Gastroesophageal sphincter (tissue), 4 donors: Measurements from ENCODE around the gene LHX3. TPM values are rescaled to one million over a fixed set of nuclear protein-coding genes. Genes with fewer than 3 reads are reported as not detected.

ENCODE experiments used
- ATAC-seq: fragments of 150-250 bp; one replicate; pipeline ENCODE4 v1.9.1; 2016; ENCODE audit warnings: mild to moderate bottlenecking, moderate library complexity
- H3K27ac ChIP-seq, 4 donors: fragments of 200-600 bp; sonication (generic) in 3 of 4; 1 replicate in 3 of 4; 2 replicates in 1 of 4; pipeline ENCODE4 v1.5.1; 2016 to 2019
- H3K27me3 ChIP-seq: fragments of 200-600 bp; sonication (generic); one replicate; pipeline ENCODE4 v1.5.1; 2019
- H3K36me3 ChIP-seq, 2 donors: fragments of 200-600 bp; sonication (generic); one replicate each; pipeline ENCODE4 v1.5.1; 2019; ENCODE audit warnings: control low read depth in 1 of 2
- H3K4me1 ChIP-seq, 3 donors: fragments of 200-600 bp; sonication (generic); 1 replicate in 2 of 3; 2 replicates in 1 of 3; pipeline ENCODE4 v1.5.1; 2016 to 2019; ENCODE audit warnings: control low read depth in 2 of 3
- H3K4me3 ChIP-seq, 2 donors: fragments of 200-600 bp; sonication (generic); one replicate each; pipeline ENCODE4 v1.5.1; 2019; ENCODE audit warnings: mild to moderate bottlenecking in 1 of 2, moderate library complexity in 1 of 2
- H3K9me3 ChIP-seq, 3 donors: fragments of 200-600 bp; sonication (generic); one replicate each; pipeline ENCODE4 v1.5.1; 2017 to 2019; ENCODE audit warnings: control low read depth in 2 of 3
- EP300 ChIP-seq: sonication (generic); formaldehyde crosslinking; IDR thresholded peaks from one replicate; pipeline ENCODE4 v1.6.1; 2017; ENCODE audit warnings: antibody characterized with exemption, mild to moderate bottlenecking
- POLR2A ChIP-seq, 2 donors: fragments of 450-650 bp; IDR thresholded peaks; one replicate each; pipeline ENCODE4 v1.6.1; 2017; ENCODE audit warnings: antibody characterized with exemption in 2 of 2, mild to moderate bottlenecking in 2 of 2, moderate library complexity in 1 of 2
- POLR2AphosphoS5 ChIP-seq: sonication (generic); formaldehyde crosslinking; IDR thresholded peaks from one replicate; pipeline ENCODE4 v1.6.1; 2017; ENCODE audit warnings: antibody characterized with exemption
- WGBS, 2 donors: methylation state at CpG; one replicate each; pipeline ENCODE4 v1.1.5; 2018; ENCODE audit warnings: low coverage in 1 of 2; 5-methylcytosine and 5-hydroxymethylcytosine counted together
- total RNA-seq, 4 donors: library from RNA; depleted of rRNA; stranded (reverse); fragments of >200 nt; gene quantifications; one replicate each; pipeline ENCODE4 v1.1.0, GENCODE V29; 2016
- TF ChIP-seq, protein P1 (sequence below), 4 experiments: fragments of 200-600 bp in 2 of 4; fragments of 450-650 bp in 2 of 4; sonication (generic) in 1 of 4; IDR thresholded peaks; one replicate each; pipeline ENCODE4 v1.5.1; 2017 to 2019; ENCODE audit warnings: antibody characterized with exemption in 4 of 4, mild to moderate bottlenecking in 2 of 4, moderate library complexity in 2 of 4

Gene LHX3
- total RNA-seq, 4 donors from 2014 or later: not detected

DNA sequence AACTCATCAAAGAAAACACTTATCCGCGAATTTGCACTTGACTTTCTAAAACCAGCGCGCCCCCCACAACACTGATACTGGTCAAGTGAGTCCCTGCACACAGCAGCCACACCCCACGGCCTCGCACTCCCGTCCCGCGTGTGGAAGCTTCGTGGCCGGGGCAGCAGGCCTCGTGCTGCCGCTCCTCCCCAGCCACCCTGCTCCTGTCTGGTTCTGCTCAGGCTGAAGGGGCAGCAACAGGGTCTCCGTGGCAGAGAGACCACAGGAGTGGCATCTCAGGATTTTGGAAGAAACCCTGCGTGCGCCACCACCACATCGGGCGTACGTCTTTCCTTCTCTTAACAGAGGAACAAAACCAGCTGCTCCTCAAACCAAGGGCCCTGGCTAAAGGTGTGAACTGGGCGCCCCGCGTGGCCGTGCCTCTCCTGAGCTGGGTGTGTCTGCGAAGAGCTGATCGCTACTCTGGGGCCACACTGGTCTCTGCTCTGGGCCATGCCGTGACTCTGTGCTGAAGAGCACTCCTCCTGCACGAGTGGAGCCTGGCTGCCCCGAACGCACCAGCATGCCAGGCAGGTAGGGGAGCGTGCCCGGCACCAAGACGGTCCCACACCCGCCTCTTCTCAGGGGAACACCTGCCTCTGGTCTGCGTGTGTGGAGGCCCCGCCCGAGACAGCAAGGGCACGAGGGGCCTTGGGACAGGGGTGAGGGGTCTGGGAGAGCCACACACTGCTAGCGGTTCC, 17.4 kb upstream of the LHX3 start:
- Histone ChIP-seq H3K27me3 (no peaks in the 10 kb centered on the region), H3K27ac (no peak overlapping the region), H3K4me1 (no peaks in the 10 kb centered on the region), H3K9me3 (no peaks in the 10 kb centered on the region), H3K36me3 (peaks cover 0 to 96% of the 10 kb centered on the region in 2 donors), H3K4me3 (no peak overlapping the region)
- no peak for ATAC-seq
- TF ChIP-seq POLR2A (IDR thresholded peaks at IDR 0.05) (no peak), POLR2AphosphoS5 (no peak)
- 96 to 100% methylated on average over 6 to 21 of the region's 38 CpGs for WGBS, 2 donors

GRCh38 chr9:136220017-136220729, 15.2 kb upstream of the LHX3 start:
- WGBS, 2 donors: 84 to 100% methylated on average over 1 to 6 of the region's 15 CpGs
- H3K36me3 ChIP-seq: peaks cover 0 to 98% of the 10 kb centered on the region in 2 donors
- no peaks in the 10 kb centered on the region for H3K4me1 ChIP-seq
- no peaks in the 10 kb centered on the region for H3K9me3 ChIP-seq
- no peak overlapping the region for H3K4me3 ChIP-seq
- H3K27ac ChIP-seq: no peak overlapping the region
- no peak for ATAC-seq
- no peaks in the 10 kb centered on the region for H3K27me3 ChIP-seq
- no peak for TF ChIP-seq POLR2A (IDR thresholded peaks at IDR 0.05)
- no peak for TF ChIP-seq POLR2AphosphoS5
- no peak for TF ChIP-seq EP300
- TF ChIP-seq, protein P1, sequence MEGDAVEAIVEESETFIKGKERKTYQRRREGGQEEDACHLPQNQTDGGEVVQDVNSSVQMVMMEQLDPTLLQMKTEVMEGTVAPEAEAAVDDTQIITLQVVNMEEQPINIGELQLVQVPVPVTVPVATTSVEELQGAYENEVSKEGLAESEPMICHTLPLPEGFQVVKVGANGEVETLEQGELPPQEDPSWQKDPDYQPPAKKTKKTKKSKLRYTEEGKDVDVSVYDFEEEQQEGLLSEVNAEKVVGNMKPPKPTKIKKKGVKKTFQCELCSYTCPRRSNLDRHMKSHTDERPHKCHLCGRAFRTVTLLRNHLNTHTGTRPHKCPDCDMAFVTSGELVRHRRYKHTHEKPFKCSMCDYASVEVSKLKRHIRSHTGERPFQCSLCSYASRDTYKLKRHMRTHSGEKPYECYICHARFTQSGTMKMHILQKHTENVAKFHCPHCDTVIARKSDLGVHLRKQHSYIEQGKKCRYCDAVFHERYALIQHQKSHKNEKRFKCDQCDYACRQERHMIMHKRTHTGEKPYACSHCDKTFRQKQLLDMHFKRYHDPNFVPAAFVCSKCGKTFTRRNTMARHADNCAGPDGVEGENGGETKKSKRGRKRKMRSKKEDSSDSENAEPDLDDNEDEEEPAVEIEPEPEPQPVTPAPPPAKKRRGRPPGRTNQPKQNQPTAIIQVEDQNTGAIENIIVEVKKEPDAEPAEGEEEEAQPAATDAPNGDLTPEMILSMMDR (IDR thresholded peaks at IDR 0.05): no peak

DNA sequence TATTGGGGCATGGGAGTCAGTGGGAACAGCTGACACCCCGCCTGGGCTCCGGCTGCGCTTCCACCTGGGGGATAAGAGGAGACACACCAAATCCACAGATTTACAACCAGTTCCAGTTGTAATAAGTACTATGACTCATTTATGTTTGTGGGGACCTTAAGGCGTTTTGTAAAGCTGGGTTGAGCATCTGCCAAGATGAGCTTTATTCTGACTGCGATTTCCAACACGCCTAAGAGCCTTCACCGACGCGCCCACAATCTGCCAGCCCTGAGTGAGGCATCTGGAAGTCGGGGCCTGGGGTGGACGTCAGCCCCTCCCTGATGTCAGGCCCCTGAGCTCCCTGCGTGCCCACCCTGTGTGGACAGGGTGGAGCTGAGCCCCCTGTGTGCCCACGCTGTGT, 14.3 kb upstream of the LHX3 start:
- 100% methylated on average over 3 to 4 of the region's 13 CpGs for WGBS, 2 donors
- no peaks in the 10 kb centered on the region for H3K9me3 ChIP-seq
- peaks cover 0 to 98% of the 10 kb centered on the region in 2 donors for H3K36me3 ChIP-seq
- no peak overlapping the region for H3K4me3 ChIP-seq
- no peak for ATAC-seq
- no peaks in the 10 kb centered on the region for H3K4me1 ChIP-seq
- H3K27ac ChIP-seq: no peak overlapping the region
- H3K27me3 ChIP-seq: no peaks in the 10 kb centered on the region
- TF ChIP-seq POLR2AphosphoS5 (no peak), EP300 (no peak), POLR2A (IDR thresholded peaks at IDR 0.05) (no peak)
- TF ChIP-seq, protein P1 (IDR thresholded peaks at IDR 0.05): no peak

GRCh38 chr9:136218673-136219072, 13.7 kb upstream of the LHX3 start:
- Histone ChIP-seq H3K36me3 (peaks cover 0 to 98% of the 10 kb centered on the region in 2 donors), H3K4me3 (no peak overlapping the region), H3K4me1 (no peaks in the 10 kb centered on the region), H3K9me3 (peaks cover 0 to 5% (median 0%) of the 10 kb centered on the region in 3 donors), H3K27me3 (no peaks in the 10 kb centered on the region), H3K27ac (no peak overlapping the region)
- no peak for ATAC-seq
- 60% methylated on average over 1 of the region's 15 CpGs; no CpG with 5 or more reads in 1 of the 2 donors for WGBS, 2 donors
- TF ChIP-seq POLR2AphosphoS5: no peak
- TF ChIP-seq EP300: no peak
- TF ChIP-seq, protein P1 (IDR thresholded peaks at IDR 0.05): no peak
- no peak for TF ChIP-seq POLR2A (IDR thresholded peaks at IDR 0.05)

DNA sequence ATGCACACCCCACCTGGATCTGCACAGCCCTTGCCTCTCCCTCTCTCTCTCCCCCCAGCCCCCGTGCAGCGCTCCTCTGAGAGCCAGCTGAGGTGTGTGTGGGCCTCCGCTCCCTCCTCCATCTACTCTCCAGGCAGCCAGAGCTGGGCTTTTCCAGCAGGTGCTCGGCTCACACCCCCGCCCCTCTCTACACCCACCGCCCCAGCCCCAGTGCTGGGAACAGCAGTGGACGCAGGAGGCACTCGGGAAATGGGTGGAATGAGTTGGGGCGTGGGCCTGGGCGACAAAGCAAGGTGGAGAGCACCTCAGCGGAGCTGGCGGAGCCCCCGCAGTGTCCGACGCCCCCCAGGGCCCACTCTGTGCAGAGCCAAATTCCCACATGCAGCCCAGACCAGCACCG, 13.3 kb upstream of the LHX3 start:
- no peak for ATAC-seq
- no CpG with 5 or more reads among the region's 16 CpGs for WGBS, 2 donors
- Histone ChIP-seq H3K27me3 (no peaks in the 10 kb centered on the region), H3K4me1 (no peaks in the 10 kb centered on the region), H3K9me3 (peaks cover 0 to 7% (median 0%) of the 10 kb centered on the region in 3 donors), H3K27ac (no peak overlapping the region), H3K36me3 (peaks cover 0 to 98% of the 10 kb centered on the region in 2 donors), H3K4me3 (no peak overlapping the region)
- TF ChIP-seq POLR2A (IDR thresholded peaks at IDR 0.05): no peak
- no peak for TF ChIP-seq EP300
- TF ChIP-seq POLR2AphosphoS5: no peak
- TF ChIP-seq, protein P1 (IDR thresholded peaks at IDR 0.05): no peak
